Activated CD8-positive, alpha-beta memory T cell treated with anti-CD3 and anti-CD28 coated beads, Interleukin-2, amount 10 ng/mL, durations not matched to agents 7 days and 5 days (primary cell): Measurements from ENCODE around the gene IQSEC2. TPM values are rescaled to one million over a fixed set of nuclear protein-coding genes. Genes with fewer than 3 reads are reported as not detected.

ENCODE experiments used
- ATAC-seq: fragments of 150-1000 bp; cut with Tn5 transposase; one replicate; pipeline ENCODE4 v1.10.0; 2021; ENCODE audit warnings: moderate library complexity
- CTCF ChIA-PET: fragments of 350-600 bp; sonication (Branson Sonifier 250); formaldehyde crosslinking; loops from one replicate; lab custom pipeline; 2021; ENCODE audit warnings: antibody characterized with exemption; lab: Charles Lee
- DNase-seq: peaks from one replicate; pipeline ENCODE4 v3.0.0-alpha.2; 2020
- H3K27ac Mint-ChIP-seq: one replicate; pipeline ENCODE4 v1.8.0; 2021; ENCODE audit warnings: mild to moderate bottlenecking, mixed read lengths
- H3K27me3 Mint-ChIP-seq: one replicate; pipeline ENCODE4 v1.8.0; 2021; ENCODE audit warnings: mixed read lengths
- H3K36me3 Mint-ChIP-seq: one replicate; pipeline ENCODE4 v1.8.0; 2021; ENCODE audit warnings: mild to moderate bottlenecking, mixed read lengths
- H3K4me1 Mint-ChIP-seq: one replicate; pipeline ENCODE4 v1.8.0; 2021; ENCODE audit warnings: mixed read lengths
- H3K4me3 Mint-ChIP-seq: one replicate; pipeline ENCODE4 v1.8.0; 2021; ENCODE audit warnings: mild to moderate bottlenecking, moderate library complexity, mixed read lengths
- H3K9me3 Mint-ChIP-seq: one replicate; pipeline ENCODE4 v1.8.0; 2022; ENCODE audit warnings: low read depth, mixed read lengths
- total RNA-seq, 2 experiments: library from RNA; stranded (reverse); gene quantifications; one replicate each; pipeline ENCODE4 v1.2.3, GENCODE V29; 2021

The IQSEC2 gene
- total RNA-seq, 2 experiments from 2014 or later, result 0.40 TPM; not detected in 1

- H3K36me3 Mint-ChIP-seq, result peaks cover 10% of the 10 kb centered on the region
- DNase-seq, result no peak
- H3K9me3 Mint-ChIP-seq, result no peaks in the 10 kb centered on the region
- H3K4me1 Mint-ChIP-seq, result peaks cover 46% of the 10 kb centered on the region
- peak overlapping the region; percentile 85 for H3K4me3 Mint-ChIP-seq
- peak overlapping the region; percentile 29 for H3K27ac Mint-ChIP-seq
- no peaks in the 10 kb centered on the region for H3K27me3 Mint-ChIP-seq
- CTCF ChIA-PET, result no interaction called here
- ATAC-seq, result no peak
These were observed 58.2 kb downstream of the IQSEC2 start for GRCh38 chrX:53223068-53223693.

Other genes starting within 250 kb of the IQSEC2 start
- under 1 TPM in 1 of 2 experiments, not detected in 1; 0.20 TPM for gene GPR173, start 232.8 kb downstream of the IQSEC2 start, total RNA-seq
- gene TSPYL2, start 199.2 kb downstream of the IQSEC2 start, total RNA-seq, result 10 to 100 TPM; 19.3 to 29.5 TPM
- 10 to 100 TPM in 1 of 2 experiments, 1 to 10 TPM in 1; 6.2 to 14.4 TPM for gene KANTR, start 187.4 kb downstream of the IQSEC2 start, total RNA-seq
- 10 to 100 TPM; 91.2 to 93.1 TPM for gene KDM5C, start 56.4 kb downstream of the IQSEC2 start, total RNA-seq
- 100 to 1,000 TPM; 159 to 171 TPM for gene SMC1A, start 141.1 kb upstream of the IQSEC2 start, total RNA-seq
- gene RIBC1, start 141.3 kb upstream of the IQSEC2 start, total RNA-seq, result 1 to 10 TPM in 1 of 2 experiments, under 1 TPM in 1; 0.61 to 1.1 TPM
- 100 to 1,000 TPM; 111 to 147 TPM for gene HSD17B10, start 152.8 kb upstream of the IQSEC2 start, total RNA-seq